Endothelial cell of umbilical vein (primary cell): ENCODE measurements around the gene LRRC8A. TPM values are rescaled to one million over a fixed set of nuclear protein-coding genes. Genes with fewer than 3 reads are reported as not detected.

ENCODE experiments used
- BruUV-seq: library from RNA; stranded (reverse); fragments of 400-500 nt; replicated peaks from 2 replicates; lab custom pipeline; 2021; lab: Mats Ljungman, UMichigan
- CTCF ChIA-PET: fragments of 300-600, 350-600 bp; sonication (Branson Sonifier 250); formaldehyde crosslinking; loops from one replicate; lab custom pipeline; 2021; ENCODE audit warnings: antibody characterized with exemption, inconsistent platforms; lab: Charles Lee
- POLR2A ChIA-PET: fragments of 300-600, 350-600 bp; sonication (Branson Sonifier 250); formaldehyde crosslinking; loops from one replicate; lab custom pipeline; 2021; ENCODE audit warnings: antibody characterized with exemption, inconsistent platforms; lab: Charles Lee
- DNase-seq: peaks from one replicate; pipeline ENCODE4 v3.0.0-alpha.2; 2011; ENCODE audit warnings: low read depth, low spot score
- FAIRE-seq: peaks from 2 replicates; lab custom pipeline; 2011; peaks lifted over from hg19 to GRCh38; lab: Jason Lieb, UNC
- H2AFZ ChIP-seq: 2 replicates; pipeline ENCODE4 v1.6.0; 2012; ENCODE audit warnings: low read depth, low read length, control low read depth, inconsistent platforms
- H3K27ac ChIP-seq: 2 replicates; pipeline ENCODE4 v1.5.1; 2011; ENCODE audit warnings: low read depth, mild to moderate bottlenecking, control low read depth, low read length, moderate library complexity; ENCODE audit not compliant: insufficient read depth
- H3K27me3 ChIP-seq, 2 experiments: 2 replicates each; pipeline versions ENCODE4 v1.6.0 to v1.6.1; 2011; ENCODE audit warnings: low read length in 2 of 2, mixed read lengths in 1 of 2; ENCODE audit not compliant: control insufficient read depth in 2 of 2, insufficient read depth in 2 of 2
- H3K36me3 ChIP-seq, 2 experiments: 2 replicates in 1 of 2; 3 replicates in 1 of 2; pipeline ENCODE4 v1.5.1; 2011; ENCODE audit warnings: low read length in 2 of 2, mild to moderate bottlenecking in 1 of 2, moderate library complexity in 1 of 2; ENCODE audit not compliant: control insufficient read depth in 2 of 2, insufficient read depth in 2 of 2; ENCODE audit errors: extremely low read depth in 1 of 2
- H3K4me1 ChIP-seq: 3 replicates; pipeline ENCODE4 v1.5.1; 2011; ENCODE audit warnings: mild to moderate bottlenecking, low read length; ENCODE audit not compliant: control insufficient read depth, insufficient read depth; ENCODE audit errors: extremely low read depth
- H3K4me2 ChIP-seq: 2 replicates; pipeline ENCODE4 v1.6.1; 2011; ENCODE audit warnings: low read length, control low read depth, mixed read lengths; ENCODE audit not compliant: insufficient read depth
- H3K4me3 ChIP-seq, 3 experiments: fragments of 200-600 bp in 1 of 3; sonication (generic), shearing (Covaris generic) in 1 of 3; replicated peaks in 1 of 3; 2 replicates each; pipeline ENCODE4 v1.5.1; 2011 to 2016; ENCODE audit warnings: control low read depth in 3 of 3, low read length in 3 of 3, mild to moderate bottlenecking in 2 of 3, inconsistent platforms in 1 of 3, low read depth in 1 of 3, moderate library complexity in 1 of 3; ENCODE audit not compliant: insufficient read depth in 1 of 3
- H3K79me2 ChIP-seq: 2 replicates; pipeline ENCODE4 v1.6.0; 2012; ENCODE audit warnings: low read length, inconsistent platforms; ENCODE audit not compliant: control insufficient read depth, insufficient read depth
- H3K9ac ChIP-seq: replicated peaks from 2 replicates; pipeline ENCODE3; 2011; ENCODE audit warnings: low read length, control low read depth; ENCODE audit not compliant: insufficient read depth; ENCODE audit errors: extremely low read depth
- H3K9me1 ChIP-seq: replicated peaks from 3 replicates; pipeline ENCODE4 v1.6.0; 2011; ENCODE audit warnings: mild to moderate bottlenecking, low read length; ENCODE audit not compliant: control insufficient read depth, insufficient read depth; ENCODE audit errors: extremely low read depth
- H3K9me3 ChIP-seq: replicated peaks from 2 replicates; pipeline ENCODE4 v1.5.1; 2012; ENCODE audit warnings: low read length, inconsistent platforms; ENCODE audit not compliant: control insufficient read depth, insufficient read depth
- H4K20me1 ChIP-seq: replicated peaks from 2 replicates; pipeline ENCODE3; 2011; ENCODE audit warnings: mild to moderate bottlenecking, low read length; ENCODE audit not compliant: control insufficient read depth, insufficient read depth; ENCODE audit errors: extremely low read depth
- EZH2 ChIP-seq: IDR thresholded peaks from 2 replicates; pipeline ENCODE4 v1.6.1; 2012; ENCODE audit warnings: borderline replicate concordance, low read depth, mild to moderate bottlenecking, moderate library complexity, low read length, inconsistent platforms; ENCODE audit not compliant: severe bottlenecking
- FOS ChIP-seq: IDR thresholded peaks from 2 replicates; pipeline ENCODE4 v1.6.1; 2011; ENCODE audit warnings: mild to moderate bottlenecking, low read length, moderate library complexity, borderline replicate concordance; ENCODE audit not compliant: insufficient read depth
- GATA2 ChIP-seq: IDR thresholded peaks from 2 replicates; pipeline ENCODE4 v1.7.0; 2011; ENCODE audit warnings: low read depth, mild to moderate bottlenecking, moderate library complexity, mixed read lengths, low read length; ENCODE audit not compliant: insufficient read length, insufficient read depth
- JUN ChIP-seq: IDR thresholded peaks from 2 replicates; pipeline ENCODE4 v1.6.1; 2011; ENCODE audit warnings: borderline replicate concordance, low read depth; ENCODE audit not compliant: insufficient read length, insufficient read depth
- MAX ChIP-seq: IDR thresholded peaks from 2 replicates; pipeline ENCODE4 v1.6.1; 2011; ENCODE audit not compliant: insufficient read depth, insufficient read length
- MYC ChIP-seq: IDR thresholded peaks from one replicate; pipeline ENCODE4 v1.6.1; 2011; ENCODE audit warnings: mild to moderate bottlenecking, low read depth, low read length
- POLR2A ChIP-seq: IDR thresholded peaks from 2 replicates; pipeline ENCODE4 v1.6.1; 2012; ENCODE audit warnings: low read depth, mild to moderate bottlenecking, control low read depth, low read length
- POLR2AphosphoS5 ChIP-seq: IDR thresholded peaks from 2 replicates; pipeline ENCODE4 v1.6.1; 2012; ENCODE audit warnings: low read depth, mild to moderate bottlenecking, control low read depth, low read length, moderate library complexity; ENCODE audit not compliant: insufficient read depth
- dilution Hi-C: fragments of 300-500 bp; cut with MboI; formaldehyde crosslinking; loops from one replicate; pipeline ENCODE4 v1.15.0; 2019; ENCODE audit warnings: low sequenced_read_pairs; ENCODE audit not compliant: extremely low pct_ligation_motif_present
- intact Hi-C: fragments of 100-400 bp; cut with micrococcal nuclease; formaldehyde crosslinking; loops from one replicate; pipeline ENCODE4 v1.10.0; 2022
- polyA plus RNA-seq, 4 experiments: library from polyadenylated mRNA; depleted of rRNA in 3 of 4; stranded (reverse) in 3 of 4; unstranded in 1 of 4; fragments of >200 nt; gene quantifications; 2 replicates each; pipeline versions ENCODE4 v1.2.1 to v1.2.3, GENCODE V29; 2011 to 2012; ENCODE audit warnings: missing spikeins in 1 of 4
- total RNA-seq: library from RNA; stranded (reverse); gene quantifications from 2 replicates; pipeline ENCODE4 v1.2.3, GENCODE V29; 2021
- TF ChIP-seq, protein P1 (sequence below), 2 donors: IDR thresholded peaks; 1 replicate in 1 of 2; 2 replicates in 1 of 2; pipeline ENCODE4 v1.5.1; 2011; ENCODE audit warnings: low read length in 2 of 2, mild to moderate bottlenecking in 2 of 2, moderate library complexity in 2 of 2, control low read depth in 1 of 2, inconsistent platforms in 1 of 2, low read depth in 1 of 2; ENCODE audit not compliant: insufficient read depth in 1 of 2; ENCODE audit errors: extremely low read depth in 1 of 2

Gene LRRC8A
- total and polyA plus RNA-seq, 2 donors (not counting 3 experiments of a cell fraction or from before 2014, with no cell fraction given), result 99.6 to 129 TPM

DNA sequence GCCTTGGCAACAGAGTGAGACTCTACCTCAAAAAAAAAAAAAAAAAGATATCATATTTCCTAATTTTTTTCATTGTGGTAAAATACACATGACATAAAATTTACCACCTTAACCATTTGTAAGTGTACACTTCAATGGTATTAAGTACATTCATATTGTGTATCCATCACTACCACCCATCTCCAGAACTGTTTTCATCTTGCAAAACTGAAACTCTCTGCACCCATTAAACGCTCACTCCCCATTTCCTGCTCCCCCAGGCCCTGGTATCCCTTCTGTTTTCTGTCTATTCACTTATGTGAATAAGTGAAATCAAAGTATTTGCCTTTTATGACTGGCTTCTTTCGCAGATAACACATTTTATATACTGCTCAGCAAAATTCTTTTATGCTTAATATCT, 12.8 kb downstream of the LRRC8A start:
- CTCF ChIA-PET, result no interaction called here
- BruUV-seq, result no TSS peak

More for the DNA sequence above, 12.8 kb downstream of the LRRC8A start:
- Histone ChIP-seq H4K20me1 (no peaks in the 10 kb centered on the region), H3K4me1 (peaks cover 19% of the 10 kb centered on the region), H3K79me2 (peaks cover 88% of the 10 kb centered on the region), H3K27ac (no peak overlapping the region), H3K9me1 (no peaks in the 10 kb centered on the region), H3K9me3 (no peaks in the 10 kb centered on the region), H3K36me3 (peaks cover 16 to 31% of the 10 kb centered on the region in 2 experiments), H2AFZ (no peak overlapping the region), H3K9ac (no peak overlapping the region), H3K4me3 (no peak overlapping the region), H3K27me3 (no peaks in the 10 kb centered on the region), H3K4me2 (no peak overlapping the region)
- intact Hi-C loops (no loop called here), dilution Hi-C loops (no loop called here)
- POLR2A ChIA-PET, result no interaction called here
- no peak for DNase-seq
- no peak for FAIRE-seq
- TF ChIP-seq MAX (no peak), POLR2AphosphoS5 (no peak), EZH2 (no peak), JUN (no peak), POLR2A (no peak), FOS (no peak), GATA2 (no peak), MYC (no peak)
- TF ChIP-seq, protein P1, sequence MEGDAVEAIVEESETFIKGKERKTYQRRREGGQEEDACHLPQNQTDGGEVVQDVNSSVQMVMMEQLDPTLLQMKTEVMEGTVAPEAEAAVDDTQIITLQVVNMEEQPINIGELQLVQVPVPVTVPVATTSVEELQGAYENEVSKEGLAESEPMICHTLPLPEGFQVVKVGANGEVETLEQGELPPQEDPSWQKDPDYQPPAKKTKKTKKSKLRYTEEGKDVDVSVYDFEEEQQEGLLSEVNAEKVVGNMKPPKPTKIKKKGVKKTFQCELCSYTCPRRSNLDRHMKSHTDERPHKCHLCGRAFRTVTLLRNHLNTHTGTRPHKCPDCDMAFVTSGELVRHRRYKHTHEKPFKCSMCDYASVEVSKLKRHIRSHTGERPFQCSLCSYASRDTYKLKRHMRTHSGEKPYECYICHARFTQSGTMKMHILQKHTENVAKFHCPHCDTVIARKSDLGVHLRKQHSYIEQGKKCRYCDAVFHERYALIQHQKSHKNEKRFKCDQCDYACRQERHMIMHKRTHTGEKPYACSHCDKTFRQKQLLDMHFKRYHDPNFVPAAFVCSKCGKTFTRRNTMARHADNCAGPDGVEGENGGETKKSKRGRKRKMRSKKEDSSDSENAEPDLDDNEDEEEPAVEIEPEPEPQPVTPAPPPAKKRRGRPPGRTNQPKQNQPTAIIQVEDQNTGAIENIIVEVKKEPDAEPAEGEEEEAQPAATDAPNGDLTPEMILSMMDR (IDR thresholded peaks at IDR 0.05; ENCODE audit: extremely low read depth in 1 of 2, insufficient read depth in 1 of 2, low read depth in 1 of 2, low read length in 2 of 2), result no peak
